Activated CD8-positive, alpha-beta memory T cell treated with anti-CD3 and anti-CD28 coated beads, Interleukin-2, amount 10 ng/mL, durations not matched to agents 7 days and 5 days (primary cell): ENCODE measurements around the gene PDE6A. TPM values are rescaled to one million over a fixed set of nuclear protein-coding genes. Genes with fewer than 3 reads are reported as not detected.
"Not testable (repeated sequence)": the region's sequence is repeated elsewhere in the genome, so short reads cannot be mapped to it uniquely, and the experiment has no call there.

Experiments used
- ATAC-seq: fragments of 150-1000 bp; cut with Tn5 transposase; one replicate; pipeline ENCODE4 v1.10.0; 2021; ENCODE audit warnings: moderate library complexity
- CTCF ChIA-PET: fragments of 350-600 bp; sonication (Branson Sonifier 250); formaldehyde crosslinking; loops from one replicate; lab custom pipeline; 2021; ENCODE audit warnings: antibody characterized with exemption; lab: Charles Lee
- DNase-seq: peaks from one replicate; pipeline ENCODE4 v3.0.0-alpha.2; 2020
- H3K27ac Mint-ChIP-seq: one replicate; pipeline ENCODE4 v1.8.0; 2021; ENCODE audit warnings: mild to moderate bottlenecking, mixed read lengths
- H3K27me3 Mint-ChIP-seq: one replicate; pipeline ENCODE4 v1.8.0; 2021; ENCODE audit warnings: mixed read lengths
- H3K36me3 Mint-ChIP-seq: one replicate; pipeline ENCODE4 v1.8.0; 2021; ENCODE audit warnings: mild to moderate bottlenecking, mixed read lengths
- H3K4me1 Mint-ChIP-seq: one replicate; pipeline ENCODE4 v1.8.0; 2021; ENCODE audit warnings: mixed read lengths
- H3K4me3 Mint-ChIP-seq: one replicate; pipeline ENCODE4 v1.8.0; 2021; ENCODE audit warnings: mild to moderate bottlenecking, moderate library complexity, mixed read lengths
- H3K9me3 Mint-ChIP-seq: one replicate; pipeline ENCODE4 v1.8.0; 2022; ENCODE audit warnings: low read depth, mixed read lengths
- total RNA-seq, 2 experiments: library from RNA; stranded (reverse); gene quantifications; one replicate each; pipeline ENCODE4 v1.2.3, GENCODE V29; 2021

The PDE6A gene
- total RNA-seq, 2 experiments from 2014 or later, result not detected

GRCh38 chr5:149878371-149878770 is 66.2 kb downstream of the PDE6A start:
- CTCF ChIA-PET, result no interaction called here
- ATAC-seq, result no peak
- Mint-ChIP-seq H3K27ac (no peak overlapping the region), H3K4me1 (no peaks in the 10 kb centered on the region), H3K4me3 (no peak overlapping the region), H3K9me3 (no peaks in the 10 kb centered on the region), H3K36me3 (no peaks in the 10 kb centered on the region), H3K27me3 (peaks cover 9% of the 10 kb centered on the region)
- DNase-seq, result no peak

- no peaks in the 10 kb centered on the region for H3K36me3 Mint-ChIP-seq
- H3K27me3 Mint-ChIP-seq, result peaks cover 13% of the 10 kb centered on the region
- no peak for DNase-seq
- H3K4me1 Mint-ChIP-seq, result peaks cover 4% of the 10 kb centered on the region
- CTCF ChIA-PET, result interaction anchor here (2.8 kb wide), 1 partner anchor 21 kb away, joined by 14 read pairs; no protein-coding TSS in a partner anchor
- H3K9me3 Mint-ChIP-seq, result no peaks in the 10 kb centered on the region
- no peak overlapping the region for H3K4me3 Mint-ChIP-seq
- no peak for ATAC-seq
- H3K27ac Mint-ChIP-seq, result no peak overlapping the region
These were observed 70.7 kb downstream of the PDE6A start for GRCh38 chr5:149873896-149874295.

- Mint-ChIP-seq H3K27me3 (peaks cover 7% of the 10 kb centered on the region), H3K4me1 (peaks cover 4% of the 10 kb centered on the region), H3K27ac (no peak overlapping the region), H3K36me3 (no peaks in the 10 kb centered on the region), H3K9me3 (no peaks in the 10 kb centered on the region), H3K4me3 (no peak overlapping the region)
- no peak for DNase-seq
- CTCF ChIA-PET, result interaction anchor here (2.8 kb wide), 1 partner anchor 20 kb away, joined by 14 read pairs; no protein-coding TSS in a partner anchor
- ATAC-seq, result no peak
These were observed 72.1 kb downstream of the PDE6A start for GRCh38 chr5:149872351-149873040.

GRCh38 chr5:149871471-149871870 is 73.1 kb downstream of the PDE6A start:
- Mint-ChIP-seq H3K4me1 (peaks cover 4% of the 10 kb centered on the region), H3K27ac (no peak overlapping the region)

GRCh38 chr5:149870697-149871096 is 73.9 kb downstream of the PDE6A start:
- Mint-ChIP-seq H3K27ac (no peak overlapping the region), H3K4me3 (no peak overlapping the region), H3K36me3 (no peaks in the 10 kb centered on the region), H3K27me3 (peaks cover 7% of the 10 kb centered on the region), H3K9me3 (no peaks in the 10 kb centered on the region), H3K4me1 (peaks cover 4% of the 10 kb centered on the region)
- ATAC-seq (no peak), DNase-seq (no peak)
- CTCF ChIA-PET, result interaction anchor here (0.7 to 2.5 kb wide), 3 partner anchors 9 to 32 kb away, joined by 3 to 10 read pairs (median 5); no protein-coding TSS in a partner anchor

More at GRCh38 chr5:149871471-149871870, 73.1 kb downstream of the PDE6A start:
- ATAC-seq (no peak), DNase-seq (no peak)
- CTCF ChIA-PET, result interaction anchor here (2.1 kb wide), 1 partner anchor 10 kb away, joined by 5 read pairs; no protein-coding TSS in a partner anchor
- Mint-ChIP-seq H3K36me3 (no peaks in the 10 kb centered on the region), H3K27me3 (peaks cover 7% of the 10 kb centered on the region), H3K4me3 (no peak overlapping the region), H3K9me3 (no peaks in the 10 kb centered on the region)

- ATAC-seq (no peak), DNase-seq (no peak)
- H3K4me3 Mint-ChIP-seq, result no peak overlapping the region
- H3K27ac Mint-ChIP-seq, result no peak overlapping the region
- H3K36me3 Mint-ChIP-seq, result no peaks in the 10 kb centered on the region
- peaks cover 7% of the 10 kb centered on the region for H3K27me3 Mint-ChIP-seq
- CTCF ChIA-PET, result interaction anchor here (2.1 to 2.5 kb wide), 2 partner anchors 9 to 18 kb away, joined by 5 to 10 read pairs; no protein-coding TSS in a partner anchor
- H3K4me1 Mint-ChIP-seq, result peaks cover 4% of the 10 kb centered on the region
- H3K9me3 Mint-ChIP-seq, result no peaks in the 10 kb centered on the region
These were observed 74.4 kb downstream of the PDE6A start for GRCh38 chr5:149870232-149870631.

- H3K27me3 Mint-ChIP-seq, result peaks cover 7% of the 10 kb centered on the region
- no peaks in the 10 kb centered on the region for H3K9me3 Mint-ChIP-seq
- H3K4me1 Mint-ChIP-seq, result peaks cover 4% of the 10 kb centered on the region
- no peaks in the 10 kb centered on the region for H3K36me3 Mint-ChIP-seq
- CTCF ChIA-PET, result interaction anchor here (0.7 to 2.5 kb wide), 3 partner anchors 8 to 90 kb away, joined by 3 to 10 read pairs (median 5); no protein-coding TSS in a partner anchor
- ATAC-seq (no peak), DNase-seq (no peak)
- H3K4me3 Mint-ChIP-seq, result no peak overlapping the region
- H3K27ac Mint-ChIP-seq, result no peak overlapping the region
These were observed 75.2 kb downstream of the PDE6A start for GRCh38 chr5:149869411-149869821.

- Mint-ChIP-seq H3K27ac (no peak overlapping the region), H3K9me3 (no peaks in the 10 kb centered on the region), H3K4me3 (no peak overlapping the region), H3K36me3 (peaks cover 1% of the 10 kb centered on the region), H3K4me1 (peaks cover 16% of the 10 kb centered on the region), H3K27me3 (no peaks in the 10 kb centered on the region)
- DNase-seq, result no peak
- CTCF ChIA-PET, result interaction anchor here (1.5 to 6.6 kb wide), 2 partner anchors 13 to 209 kb away, joined by 3 to 57 read pairs; no protein-coding TSS in a partner anchor
- no peak for ATAC-seq
These were observed 78.8 kb downstream of the PDE6A start for GRCh38 chr5:149865746-149866145.

GRCh38 chr5:149863830-149864229 is 80.8 kb downstream of the PDE6A start:
- Mint-ChIP-seq H3K27me3 (no peaks in the 10 kb centered on the region), H3K9me3 (no peaks in the 10 kb centered on the region), H3K36me3 (peaks cover 1% of the 10 kb centered on the region), H3K4me3 (no peak overlapping the region), H3K27ac (no peak overlapping the region), H3K4me1 (peaks cover 15% of the 10 kb centered on the region)
- CTCF ChIA-PET, result interaction anchor here (6.6 kb wide), 1 partner anchor 11 kb away, joined by 57 read pairs; no protein-coding TSS in a partner anchor
- no peak for ATAC-seq
- no peak for DNase-seq

- H3K36me3 Mint-ChIP-seq, result peaks cover 1% of the 10 kb centered on the region
These were observed 81.4 kb downstream of the PDE6A start for GRCh38 chr5:149863176-149863575.

GRCh38 chr5:149860801-149861322 is 83.7 kb downstream of the PDE6A start:
- H3K27me3 Mint-ChIP-seq, result no peaks in the 10 kb centered on the region
- CTCF ChIA-PET, result interaction anchor here (1.0 to 6.6 kb wide), 6 partner anchors 8 to 195 kb away, joined by 3 to 57 read pairs (median 4); no protein-coding TSS in a partner anchor
- no peak overlapping the region for H3K4me3 Mint-ChIP-seq
- peaks cover 15% of the 10 kb centered on the region for H3K4me1 Mint-ChIP-seq
- H3K27ac Mint-ChIP-seq, result peak overlapping the region; percentile 11
- peaks cover 1% of the 10 kb centered on the region for H3K36me3 Mint-ChIP-seq
- ATAC-seq, result peak; percentile 71
- no peaks in the 10 kb centered on the region for H3K9me3 Mint-ChIP-seq
- DNase-seq, result peak; percentile 57

More at GRCh38 chr5:149863176-149863575, 81.4 kb downstream of the PDE6A start:
- Mint-ChIP-seq H3K27me3 (no peaks in the 10 kb centered on the region), H3K27ac (no peak overlapping the region), H3K4me3 (no peak overlapping the region), H3K4me1 (peaks cover 15% of the 10 kb centered on the region), H3K9me3 (no peaks in the 10 kb centered on the region)
- no peak for DNase-seq
- ATAC-seq, result no peak
- CTCF ChIA-PET, result interaction anchor here (6.6 kb wide), 1 partner anchor 10 kb away, joined by 57 read pairs; no protein-coding TSS in a partner anchor

GRCh38 chr5:149859746-149860145 is 84.8 kb downstream of the PDE6A start:
- H3K9me3 Mint-ChIP-seq, result no peaks in the 10 kb centered on the region
- H3K27me3 Mint-ChIP-seq, result no peaks in the 10 kb centered on the region
- H3K27ac Mint-ChIP-seq, result no peak overlapping the region
- H3K4me1 Mint-ChIP-seq, result peaks cover 15% of the 10 kb centered on the region
- CTCF ChIA-PET, result interaction anchor here (1.0 to 1.2 kb wide), 2 partner anchors 9 to 194 kb away, joined by 3 to 4 read pairs; no protein-coding TSS in a partner anchor
- H3K36me3 Mint-ChIP-seq, result peaks cover 1% of the 10 kb centered on the region
- no peak overlapping the region for H3K4me3 Mint-ChIP-seq
- ATAC-seq (no peak), DNase-seq (no peak)

- peaks cover 15% of the 10 kb centered on the region for H3K4me1 Mint-ChIP-seq
- ATAC-seq, H3K4me3 Mint-ChIP-seq, H3K9me3 Mint-ChIP-seq, H3K36me3 Mint-ChIP-seq, DNase-seq, H3K27ac Mint-ChIP-seq, CTCF ChIA-PET, H3K27me3 Mint-ChIP-seq: not testable (repeated sequence)
These were observed 86.1 kb downstream of the PDE6A start for GRCh38 chr5:149858481-149858880.
